ENCODE results near the gene ZNF543. TPM values are rescaled to one million over a fixed set of nuclear protein-coding genes. Genes with fewer than 3 reads are reported as not detected.

ZNF543 gene
- total RNA-seq, 1 donor from 2014 or later: 7.9 TPM

DNA sequence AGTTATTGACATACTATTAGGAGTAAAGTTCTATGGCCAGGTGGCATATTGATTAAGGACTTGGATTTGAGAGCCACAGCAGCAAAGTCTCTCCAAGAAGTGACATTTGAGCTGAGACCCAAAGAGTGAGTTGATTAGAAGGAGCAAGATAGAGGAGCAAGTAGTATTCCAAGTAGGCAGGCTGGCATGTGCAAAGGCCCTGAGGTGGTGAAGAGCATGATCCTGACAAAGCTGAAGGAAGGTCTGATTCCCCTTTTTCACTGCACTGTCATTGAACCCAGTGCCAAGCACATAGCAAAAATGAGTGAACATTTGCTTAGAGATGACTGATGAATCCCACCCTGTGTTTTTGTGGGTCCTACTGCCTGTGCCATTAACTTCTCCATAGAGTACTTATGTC, 4.7 kb downstream of the ZNF543 start:
- Histone ChIP-seq H3K27me3 (no peaks in the 10 kb centered on the region), H3K4me3 (no peak overlapping the region), H3K4me1 (peaks cover 4% of the 10 kb centered on the region), H3K36me3 (peaks cover 57% of the 10 kb centered on the region), H3K9me3 (peaks cover 9% of the 10 kb centered on the region), H3K27ac (no peak overlapping the region)
- DNase-seq (no peak), ATAC-seq (no peak)
- intact Hi-C loops (cut with DNase I): no loop called here
- no peak for TF ChIP-seq CTCF (IDR thresholded peaks at IDR 0.05)

DNA sequence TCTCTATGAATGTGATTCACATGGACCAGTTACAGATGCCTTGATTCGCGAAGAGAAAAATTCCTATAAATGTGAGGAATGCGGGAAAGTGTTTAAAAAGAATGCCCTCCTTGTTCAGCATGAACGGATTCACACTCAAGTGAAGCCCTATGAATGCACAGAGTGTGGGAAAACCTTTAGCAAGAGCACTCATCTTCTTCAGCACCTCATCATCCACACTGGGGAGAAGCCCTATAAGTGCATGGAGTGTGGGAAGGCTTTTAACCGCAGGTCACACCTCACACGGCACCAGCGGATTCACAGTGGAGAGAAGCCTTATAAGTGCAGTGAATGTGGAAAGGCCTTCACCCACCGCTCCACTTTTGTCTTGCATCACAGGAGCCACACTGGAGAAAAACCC, 7.7 kb downstream of the ZNF543 start:
- no peak for ATAC-seq
- H3K27me3 ChIP-seq: no peaks in the 10 kb centered on the region
- intact Hi-C loops (cut with DNase I): no loop called here
- H3K4me3 ChIP-seq: no peak overlapping the region
- peaks cover 57% of the 10 kb centered on the region for H3K36me3 ChIP-seq
- H3K9me3 ChIP-seq: peaks cover 9% of the 10 kb centered on the region
- H3K27ac ChIP-seq: no peak overlapping the region
- no peak for TF ChIP-seq CTCF (IDR thresholded peaks at IDR 0.05)
- H3K4me1 ChIP-seq: no peaks in the 10 kb centered on the region
- no peak for DNase-seq

DNA sequence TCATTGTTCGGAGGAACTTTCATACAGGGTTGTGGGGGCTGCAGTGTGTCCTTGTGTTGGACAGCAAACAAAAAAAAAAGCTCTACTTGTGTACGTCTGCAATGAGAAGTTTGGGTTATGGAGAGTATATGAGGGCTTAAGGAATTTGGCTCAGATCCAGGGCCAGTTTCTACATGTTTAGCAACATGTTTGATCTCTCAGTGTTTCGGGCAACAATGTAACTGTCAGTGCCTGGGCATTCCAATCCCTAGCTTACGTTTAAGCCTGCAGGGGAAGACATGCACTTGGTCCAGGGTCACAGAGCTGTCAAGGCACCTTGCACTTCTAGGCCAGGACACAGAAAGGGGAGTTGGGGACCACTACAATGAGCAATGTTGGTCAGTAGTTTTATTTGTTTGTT, 13.9 kb downstream of the ZNF543 start:
- H3K36me3 ChIP-seq: peaks cover under 1% of the 10 kb centered on the region
- no peak overlapping the region for H3K4me3 ChIP-seq
- H3K9me3 ChIP-seq: peaks cover 5% of the 10 kb centered on the region
- no peaks in the 10 kb centered on the region for H3K27me3 ChIP-seq
- no peak overlapping the region for H3K27ac ChIP-seq
- intact Hi-C loops (cut with DNase I): no loop called here
- no peak for DNase-seq
- no peak for TF ChIP-seq CTCF (IDR thresholded peaks at IDR 0.05)
- ATAC-seq: no peak
- no peaks in the 10 kb centered on the region for H3K4me1 ChIP-seq

GRCh38 chr19:57338877-57339276, 18.6 kb downstream of the ZNF543 start:
- ATAC-seq (no peak), DNase-seq (no peak)
- Histone ChIP-seq H3K27ac (no peak overlapping the region), H3K9me3 (peaks cover 1% of the 10 kb centered on the region), H3K36me3 (no peaks in the 10 kb centered on the region), H3K27me3 (no peaks in the 10 kb centered on the region), H3K4me3 (no peak overlapping the region), H3K4me1 (no peaks in the 10 kb centered on the region)
- intact Hi-C loops (cut with DNase I): no loop called here
- TF ChIP-seq CTCF (IDR thresholded peaks at IDR 0.05): no peak

DNA sequence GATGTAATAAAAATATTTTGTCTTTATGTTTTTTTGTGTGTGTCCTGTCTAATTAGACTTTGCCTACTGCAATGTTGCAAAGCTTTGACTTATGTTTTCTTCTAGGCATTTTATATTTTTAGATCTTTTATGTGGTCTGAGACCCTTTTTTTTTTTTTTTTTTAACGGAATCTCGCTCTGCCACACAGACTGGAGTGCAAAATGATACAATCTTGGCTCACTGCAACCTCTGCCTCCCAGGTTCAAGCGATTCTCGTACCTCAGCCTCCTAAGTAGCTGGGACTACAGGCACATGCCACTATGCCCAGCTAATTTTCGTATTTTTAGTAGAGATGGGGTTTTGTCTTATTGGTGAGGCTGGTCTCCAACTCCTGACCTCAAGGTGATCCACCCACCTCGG, 22.3 kb downstream of the ZNF543 start:
- TF ChIP-seq CTCF (IDR thresholded peaks at IDR 0.05): no peak
- intact Hi-C loops (cut with DNase I): no loop called here
- no peaks in the 10 kb centered on the region for H3K36me3 ChIP-seq
- H3K27ac ChIP-seq: no peak overlapping the region
- H3K27me3 ChIP-seq: no peaks in the 10 kb centered on the region
- ATAC-seq: no peak
- H3K4me3 ChIP-seq: no peak overlapping the region
- H3K4me1 ChIP-seq: no peaks in the 10 kb centered on the region
- no peaks in the 10 kb centered on the region for H3K9me3 ChIP-seq
- DNase-seq: no peak

GRCh38 chr19:57348136-57348535, 27.9 kb downstream of the ZNF543 start:
- H3K36me3 ChIP-seq: no peaks in the 10 kb centered on the region
- TF ChIP-seq CTCF (IDR thresholded peaks at IDR 0.05): no peak
- DNase-seq: no peak
- H3K9me3 ChIP-seq: no peaks in the 10 kb centered on the region
- ATAC-seq: no peak
- H3K27me3 ChIP-seq: no peaks in the 10 kb centered on the region
- H3K4me1 ChIP-seq: peaks cover 17% of the 10 kb centered on the region
- intact Hi-C loops (cut with DNase I): no loop called here
- H3K27ac ChIP-seq: no peak overlapping the region
- H3K4me3 ChIP-seq: no peak overlapping the region
